Activated CD4-positive, alpha-beta T cell treated with anti-CD3 and anti-CD28 coated beads, Interleukin-2, amount 50 U/mL, for 1 hour (primary cell): ENCODE measurements around the gene TRPM3.

Source experiments
- DNase-seq: peaks from one replicate; pipeline ENCODE4 v3.0.0-alpha.2; 2020

Gene TRPM3

DNA sequence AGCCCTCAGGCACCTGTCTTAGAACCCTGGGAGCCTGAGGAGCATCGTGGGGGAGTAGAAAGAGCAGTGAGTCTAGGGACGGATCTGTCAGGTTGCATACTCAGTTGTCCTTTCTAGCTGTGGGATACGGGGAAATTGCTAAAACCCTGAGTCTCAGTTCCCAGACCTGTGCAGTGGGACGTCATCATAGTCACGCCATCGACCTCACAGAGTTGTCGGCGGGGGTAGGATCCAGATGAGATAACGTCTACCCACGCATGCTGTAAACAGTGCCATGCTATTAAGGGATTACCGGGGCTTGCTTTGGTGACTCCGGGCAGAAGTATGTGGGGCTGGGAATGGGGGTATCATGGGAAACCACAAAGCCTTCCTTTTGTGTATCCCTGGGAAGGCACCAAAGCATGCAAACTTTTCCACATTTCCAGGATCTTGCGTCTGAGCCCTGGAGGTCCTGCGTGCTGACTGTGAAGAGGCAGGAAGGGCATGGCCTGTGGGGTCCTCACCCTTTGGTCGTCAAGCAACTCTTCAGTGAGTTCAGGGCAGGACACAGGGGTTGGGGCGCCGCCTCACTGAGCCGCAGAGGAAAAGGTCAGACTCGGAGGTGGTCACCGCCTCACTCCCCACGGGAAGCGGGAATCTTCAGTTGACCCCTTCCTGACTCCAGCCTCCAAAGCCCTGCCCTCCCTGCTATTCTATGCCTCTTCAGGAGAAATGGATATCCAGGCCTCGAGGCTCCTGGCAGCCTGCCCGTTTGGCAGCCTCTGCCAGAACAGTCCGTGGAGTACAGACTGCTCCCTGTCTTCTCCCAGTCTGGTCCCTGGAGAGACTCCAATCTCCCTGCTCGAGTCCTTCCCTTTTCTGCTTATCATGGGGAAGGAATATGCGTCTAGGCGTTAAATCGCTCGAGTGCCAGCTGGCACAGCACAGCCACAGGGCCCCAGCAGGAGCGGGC is 520.1 kb downstream of the TRPM3 start:
- no peak for DNase-seq

DNA sequence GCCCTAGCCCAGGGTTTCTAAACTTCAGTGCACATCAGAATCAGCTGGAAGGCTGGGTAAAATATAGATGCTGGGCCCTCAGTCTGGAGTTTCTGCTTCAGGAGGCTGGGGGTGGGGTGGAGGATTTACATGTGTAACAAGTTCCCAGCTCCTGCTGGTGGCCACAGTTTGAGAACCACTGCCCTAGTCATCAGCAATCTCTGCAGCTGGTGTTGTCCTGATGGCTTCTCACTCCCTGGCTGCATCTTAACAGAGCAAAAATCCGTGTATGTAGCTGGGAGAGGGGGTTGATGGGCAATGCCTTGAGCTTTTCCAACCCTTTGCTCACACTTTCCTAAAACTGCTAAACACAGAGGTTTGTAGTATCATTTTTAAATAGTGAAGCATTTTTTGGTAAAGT is 520.9 kb downstream of the TRPM3 start:
- DNase-seq = no peak

DNA sequence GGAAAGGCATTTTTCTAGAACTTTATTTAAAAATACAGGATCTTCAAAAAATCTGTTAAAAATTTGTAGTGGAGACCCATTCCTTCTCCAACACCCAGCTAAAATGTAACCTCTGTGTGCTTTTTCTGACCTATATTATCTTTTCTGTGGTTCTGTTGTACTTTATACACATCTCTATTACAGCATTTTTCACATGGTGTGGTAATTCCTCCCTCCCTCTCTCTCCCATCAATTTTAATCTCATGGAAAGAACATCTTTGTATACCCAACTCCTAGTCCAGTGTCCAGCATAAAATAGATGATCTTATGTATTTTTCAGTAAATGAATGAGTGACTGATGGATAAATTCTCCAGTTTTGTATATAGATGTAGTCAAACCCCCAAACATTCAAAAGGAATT is 523.5 kb downstream of the TRPM3 start:
- DNase-seq = no peak

DNA sequence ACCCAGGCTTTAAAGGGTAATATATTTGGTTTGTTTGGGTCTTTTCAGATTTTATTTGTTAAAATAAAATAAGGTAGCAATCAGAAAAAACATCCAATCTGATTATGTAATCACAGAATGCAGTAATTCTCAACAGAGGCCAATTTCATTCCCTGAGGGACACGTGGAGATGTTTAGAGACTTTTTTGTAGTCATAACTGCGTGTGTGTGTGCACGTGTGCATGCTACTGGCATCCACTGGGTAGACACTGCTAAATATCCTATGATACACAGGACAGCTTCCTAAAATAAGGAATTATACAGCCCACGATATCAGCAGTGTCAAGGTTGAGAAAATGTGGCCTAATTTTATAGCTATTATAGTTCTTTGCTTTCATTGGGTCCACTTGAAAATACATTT is 526.2 kb downstream of the TRPM3 start:
- no peak for DNase-seq

DNA sequence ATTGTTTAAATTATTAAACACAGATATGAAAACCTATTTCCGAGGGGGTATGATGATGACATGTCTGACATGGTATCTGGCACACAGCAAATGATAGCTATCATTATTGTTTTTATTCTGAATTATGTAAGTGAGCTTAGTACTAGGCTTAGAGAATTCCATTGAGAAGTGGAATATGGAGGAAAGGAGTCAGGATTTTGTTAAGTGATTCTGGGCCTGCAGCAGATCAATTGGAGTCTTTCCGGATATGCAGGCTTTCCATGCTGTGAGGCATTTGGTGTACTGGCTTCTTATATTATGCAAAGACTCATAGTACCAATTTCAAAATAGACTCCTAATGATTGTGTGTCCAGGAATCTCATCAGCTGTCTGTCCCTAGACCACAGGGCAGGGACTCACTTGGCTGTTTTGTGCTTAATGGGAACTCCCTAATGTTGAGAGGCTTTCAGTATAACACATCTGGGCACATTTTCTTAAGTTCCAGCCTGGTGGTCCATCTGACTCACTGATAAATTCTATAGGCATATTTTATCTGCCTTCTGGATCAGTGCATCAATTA is 527.0 kb downstream of the TRPM3 start:
- no peak for DNase-seq

DNA sequence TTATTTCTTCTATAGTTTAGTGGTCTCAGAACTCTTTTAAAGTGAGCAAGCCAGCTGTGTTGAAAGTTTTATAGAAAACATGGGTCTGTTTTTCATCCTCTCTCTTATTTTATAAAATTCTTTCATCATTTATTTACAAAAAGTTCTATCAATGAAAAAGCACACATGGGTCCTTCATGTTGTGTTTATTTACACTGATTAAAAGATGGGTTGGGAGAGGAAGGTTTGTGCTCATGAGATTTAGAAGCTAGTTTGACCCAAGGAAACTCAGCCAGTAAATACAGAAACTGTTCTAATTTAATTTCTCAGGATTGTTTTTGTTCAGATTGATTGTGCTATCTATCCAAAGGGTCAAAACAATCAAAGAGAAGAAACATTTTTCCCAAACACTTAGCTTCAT is 528.2 kb downstream of the TRPM3 start:
- DNase-seq = no peak

DNA sequence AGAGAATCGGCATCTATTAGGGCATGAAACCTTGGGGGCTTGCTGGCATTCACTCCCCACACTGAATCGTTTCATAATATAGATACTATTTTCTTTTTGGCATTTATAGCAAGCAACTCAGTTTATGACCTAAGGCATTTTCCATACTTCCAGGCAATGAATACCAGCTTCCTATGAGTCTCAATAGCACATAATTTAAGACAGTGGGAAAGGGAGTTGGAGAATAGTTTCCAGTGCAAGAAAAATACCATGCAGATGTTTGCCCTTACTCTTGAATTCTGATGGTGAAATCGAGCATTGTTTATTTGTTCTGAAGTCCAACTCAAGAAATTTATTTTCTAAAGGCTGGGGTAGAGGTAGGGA is 531.1 kb downstream of the TRPM3 start:
- DNase-seq = no peak

DNA sequence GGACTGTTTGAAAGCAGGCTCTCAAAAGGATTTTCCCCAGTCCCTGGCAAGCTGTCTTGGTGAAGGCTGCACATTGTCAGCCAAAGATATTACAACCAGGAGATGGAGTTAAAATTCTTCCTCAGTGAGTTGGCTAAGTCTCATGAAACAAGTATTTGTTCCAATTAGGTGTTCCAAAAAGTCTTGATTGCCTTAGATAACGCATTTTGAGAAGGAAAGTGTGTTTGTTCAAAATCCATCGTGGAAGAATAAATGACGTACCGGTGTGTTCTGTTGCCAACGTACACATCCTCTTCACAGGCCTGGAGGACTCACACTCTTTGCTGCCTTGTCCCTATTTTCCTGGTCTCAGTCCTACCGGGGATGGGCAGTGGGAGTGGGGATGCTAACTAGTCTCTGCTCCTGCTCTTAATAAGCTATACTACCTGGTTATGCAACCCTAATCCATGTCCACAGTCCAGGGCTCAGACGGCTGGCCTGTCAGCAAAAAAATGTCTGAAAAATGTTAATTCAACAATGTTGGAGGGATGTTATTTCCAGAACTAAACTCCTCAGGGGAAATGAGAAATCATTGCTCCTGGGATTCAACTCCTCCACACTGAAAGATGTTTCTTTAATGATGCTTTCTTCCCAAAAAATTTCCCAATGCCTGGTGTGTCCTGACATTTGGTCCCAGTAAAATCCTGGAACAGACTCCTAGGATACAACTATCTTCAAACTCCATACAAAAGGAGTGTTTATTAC is 531.7 kb downstream of the TRPM3 start:
- DNase-seq = no peak

DNA sequence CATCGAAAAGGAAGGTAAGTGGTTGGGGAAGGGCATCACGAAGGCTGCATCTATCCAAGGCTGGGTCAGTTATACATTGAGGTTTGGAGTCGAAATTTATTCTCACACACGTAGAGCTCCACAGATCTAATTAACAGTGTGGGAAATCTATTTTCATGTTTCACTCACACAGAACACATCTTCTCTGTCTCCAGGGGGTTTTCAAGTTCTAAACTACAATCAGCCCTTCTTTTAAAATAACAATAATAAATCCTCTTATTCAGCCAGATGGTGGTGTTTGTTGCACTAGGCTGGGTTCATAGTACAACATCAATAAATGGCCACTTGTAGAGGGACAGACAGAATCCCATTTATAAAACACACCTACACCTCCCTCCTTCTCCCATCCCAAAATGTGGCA is 532.4 kb downstream of the TRPM3 start:
- DNase-seq = no peak

DNA sequence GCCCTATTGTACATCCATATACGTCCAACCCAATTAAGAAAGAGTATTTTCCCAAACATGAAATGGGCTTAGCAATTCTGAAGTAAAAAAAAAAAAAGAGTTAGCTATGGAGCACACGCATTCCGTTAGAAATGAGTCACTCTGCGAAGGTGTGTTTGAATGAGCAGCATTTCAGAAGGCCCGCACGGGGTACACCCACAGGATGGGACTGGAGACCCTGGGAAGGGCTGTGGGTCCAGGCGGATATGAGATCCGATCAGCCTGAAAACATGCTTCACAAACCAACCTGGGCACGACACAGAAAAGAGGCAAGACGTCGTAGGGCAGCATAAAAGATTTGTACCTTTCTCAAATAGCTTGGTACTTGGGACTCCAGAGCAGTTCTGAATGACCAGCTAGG is 533.0 kb downstream of the TRPM3 start:
- DNase-seq = no peak

DNA sequence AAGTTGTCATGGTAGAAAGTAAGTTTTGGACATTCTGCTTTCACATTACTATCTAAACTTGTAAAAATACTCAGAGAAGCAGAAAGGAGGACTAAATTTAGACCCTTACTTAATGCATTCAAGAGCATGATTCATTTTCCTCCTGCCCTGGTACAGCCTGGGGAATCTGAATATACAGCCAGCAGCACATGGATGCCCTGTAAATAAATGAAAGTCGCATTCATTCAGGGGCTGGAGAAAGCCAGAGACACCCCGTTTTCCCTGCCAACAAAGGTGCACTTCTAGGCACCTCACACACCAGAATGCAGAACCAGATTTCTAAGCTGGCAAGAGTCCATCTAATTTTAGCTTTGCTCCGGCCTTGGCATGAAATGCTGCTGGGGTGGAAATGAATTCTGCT is 534.2 kb downstream of the TRPM3 start:
- no peak for DNase-seq

DNA sequence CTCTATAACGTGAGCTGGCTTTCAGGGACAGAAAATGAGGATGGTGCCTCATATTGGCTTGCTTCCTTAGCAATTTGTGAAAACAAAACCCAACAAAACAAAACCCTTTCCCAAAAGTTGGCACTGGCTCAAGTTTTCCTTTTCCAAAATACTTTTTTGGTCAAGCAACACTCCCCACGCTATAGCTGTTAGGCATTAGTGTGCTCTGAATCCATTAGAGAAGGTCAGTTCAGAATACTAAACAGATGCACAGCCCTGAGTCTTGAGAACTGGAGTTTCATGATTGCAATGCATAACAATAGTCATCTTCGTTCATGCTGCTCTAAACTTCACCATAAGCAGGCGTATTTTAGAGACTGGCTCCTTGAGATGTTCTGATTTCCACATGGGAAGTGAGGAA is 534.9 kb downstream of the TRPM3 start:
- DNase-seq = no peak

DNA sequence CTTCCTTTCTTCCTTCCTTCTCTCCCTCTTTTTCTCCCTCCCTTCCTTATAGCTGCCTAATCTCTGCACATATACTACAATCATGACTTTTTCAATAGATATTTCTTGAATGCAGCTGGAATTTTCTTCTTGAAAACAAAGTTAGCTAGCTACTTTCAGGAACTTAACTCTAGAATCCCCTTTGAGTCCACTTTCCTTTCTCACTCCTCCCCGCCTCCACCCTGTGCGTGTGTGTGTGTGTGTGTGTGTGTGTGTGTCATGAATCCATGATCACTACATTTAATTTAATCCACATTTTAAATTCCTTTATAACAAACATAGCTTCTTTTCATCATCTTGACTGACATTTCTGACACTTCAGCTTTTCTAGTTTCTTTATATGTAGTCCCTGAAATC is 539.5 kb downstream of the TRPM3 start:
- no peak for DNase-seq

DNA sequence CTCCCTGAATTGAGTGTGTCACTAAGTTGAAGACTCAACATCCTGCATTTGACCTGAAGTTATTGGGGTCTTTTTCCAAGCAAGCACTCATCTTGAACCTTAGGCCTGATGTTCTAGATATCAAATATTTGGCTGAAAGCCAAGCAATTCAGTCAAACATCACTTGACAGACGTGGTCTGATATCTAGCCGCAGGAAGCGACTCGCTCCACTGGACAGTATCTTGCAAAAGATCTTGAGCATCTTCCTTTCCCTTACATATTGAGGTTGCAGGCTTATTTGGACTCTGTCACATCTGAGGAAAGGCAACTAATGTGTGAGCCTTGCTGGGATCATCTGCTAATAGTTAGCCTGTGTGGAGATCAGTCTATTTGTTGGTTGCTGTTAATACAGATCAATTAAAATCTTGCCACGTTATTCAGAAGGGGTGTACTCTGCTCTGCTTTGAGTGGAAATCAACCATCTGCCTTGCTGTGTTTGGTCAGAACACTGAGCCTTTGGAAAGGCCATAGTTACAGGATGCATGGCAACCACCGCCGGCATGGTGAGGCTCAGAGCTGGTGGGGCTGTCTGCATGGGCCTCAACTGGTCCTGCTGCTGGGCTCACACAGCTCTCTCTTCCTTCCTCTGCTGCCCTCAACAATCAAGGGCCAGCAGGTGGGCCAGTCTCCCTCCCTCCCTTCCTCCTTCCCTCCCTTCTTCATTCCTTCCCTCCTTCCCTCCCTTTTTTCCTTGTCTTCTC is 540.0 kb downstream of the TRPM3 start:
- no peak for DNase-seq

DNA sequence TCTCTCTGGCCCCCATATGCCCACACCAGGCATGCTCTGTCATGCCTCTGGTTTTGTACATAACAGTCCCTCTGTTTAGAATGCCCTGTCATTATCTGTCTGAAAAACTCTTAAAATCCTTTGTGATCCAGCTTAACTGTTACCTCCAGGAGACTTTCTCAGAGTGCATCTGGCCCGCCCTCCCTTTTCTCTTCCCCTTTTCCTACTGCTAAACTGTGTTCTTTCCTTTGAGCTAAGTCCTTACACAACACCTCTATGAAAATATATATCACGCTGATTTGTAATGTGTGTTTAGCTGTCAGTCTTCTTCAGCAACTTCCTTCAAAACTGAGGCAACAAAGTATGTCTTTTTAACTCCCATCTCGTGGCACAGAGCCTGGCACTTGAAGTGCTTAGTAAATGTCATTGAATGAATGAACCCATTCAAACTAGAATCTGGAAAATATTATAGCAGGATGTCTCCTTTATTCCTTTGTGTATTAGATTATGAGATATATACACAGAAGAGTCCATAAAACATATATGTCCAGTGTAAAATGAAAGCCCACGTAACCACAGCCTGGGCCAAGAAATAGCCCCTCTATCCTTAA is 540.7 kb downstream of the TRPM3 start:
- no peak for DNase-seq

DNA sequence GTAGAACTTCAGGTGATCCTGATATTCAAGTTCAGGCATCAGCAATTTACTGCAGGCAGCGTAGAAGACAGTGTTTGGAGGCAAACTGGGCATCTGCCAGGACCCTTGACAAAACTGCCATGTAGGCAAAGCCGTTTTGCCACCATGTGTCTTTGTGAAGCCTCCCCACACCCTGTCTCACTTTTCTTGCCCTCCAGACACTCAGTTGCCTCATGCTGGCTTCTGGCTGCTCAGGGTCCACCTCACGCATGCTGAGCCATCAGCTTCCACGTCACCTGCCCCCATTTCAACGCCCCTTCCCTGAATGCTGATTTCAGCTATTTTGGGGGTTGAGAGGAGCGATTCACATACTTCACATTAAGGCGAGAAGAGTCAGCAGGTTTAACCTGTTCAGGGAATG is 541.7 kb downstream of the TRPM3 start:
- DNase-seq = no peak

DNA sequence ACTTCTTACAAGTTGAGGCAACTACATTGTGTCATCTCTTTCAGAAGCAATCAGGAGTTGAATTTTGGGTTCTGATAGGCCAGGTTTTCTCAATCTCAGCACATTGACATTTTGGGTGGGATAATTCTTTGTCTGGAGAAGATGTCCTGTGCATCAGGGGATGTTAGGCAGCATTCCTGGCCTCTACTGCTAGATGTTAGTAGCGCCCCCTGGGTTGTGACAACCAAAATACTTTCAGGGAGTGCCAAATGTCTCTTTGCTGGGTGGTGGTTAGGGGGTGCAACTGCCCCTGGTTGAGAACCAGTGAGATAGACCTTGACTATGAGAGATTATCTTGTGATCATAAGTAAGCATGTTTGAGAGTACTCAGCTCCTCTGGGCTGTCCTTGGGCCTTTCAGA is 542.7 kb downstream of the TRPM3 start:
- DNase-seq = no peak

DNA sequence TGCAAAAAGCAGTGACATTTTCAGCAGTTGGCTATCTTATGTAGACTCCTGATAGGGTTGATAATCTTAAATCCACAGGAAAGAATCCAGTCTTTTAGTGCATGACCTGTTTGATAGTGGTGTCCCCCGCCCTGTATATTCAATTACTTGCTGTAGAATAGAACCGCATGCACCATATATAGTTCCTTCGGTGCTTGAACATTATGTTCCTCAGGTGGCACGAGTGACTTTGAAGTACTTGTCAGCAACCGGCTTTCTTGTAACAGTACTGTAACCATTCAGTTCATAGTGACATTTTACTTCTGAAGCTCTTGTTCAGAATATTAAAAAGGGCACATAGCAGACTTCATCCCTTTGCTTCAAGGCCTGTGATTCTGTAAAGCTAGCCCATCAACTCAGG is 543.8 kb downstream of the TRPM3 start:
- no peak for DNase-seq

DNA sequence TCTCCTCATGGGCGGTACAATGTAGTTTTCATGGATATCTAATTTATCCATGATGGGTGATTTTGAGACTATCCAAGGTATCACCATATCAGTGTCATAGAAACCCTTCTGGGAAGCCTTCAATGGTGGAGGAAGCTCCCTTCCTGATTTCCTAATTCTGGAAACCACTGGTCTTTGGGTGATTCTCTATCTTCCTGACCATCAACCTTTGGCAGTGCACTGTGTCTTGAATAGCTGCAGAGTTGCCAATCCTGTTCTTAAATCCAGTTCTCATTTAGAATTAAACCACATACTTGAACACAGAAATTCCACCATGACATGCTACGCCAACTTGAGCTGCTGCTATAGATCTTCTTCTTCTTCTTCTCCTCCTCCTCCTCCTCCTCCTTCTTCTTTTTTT is 545.3 kb downstream of the TRPM3 start:
- no peak for DNase-seq

DNA sequence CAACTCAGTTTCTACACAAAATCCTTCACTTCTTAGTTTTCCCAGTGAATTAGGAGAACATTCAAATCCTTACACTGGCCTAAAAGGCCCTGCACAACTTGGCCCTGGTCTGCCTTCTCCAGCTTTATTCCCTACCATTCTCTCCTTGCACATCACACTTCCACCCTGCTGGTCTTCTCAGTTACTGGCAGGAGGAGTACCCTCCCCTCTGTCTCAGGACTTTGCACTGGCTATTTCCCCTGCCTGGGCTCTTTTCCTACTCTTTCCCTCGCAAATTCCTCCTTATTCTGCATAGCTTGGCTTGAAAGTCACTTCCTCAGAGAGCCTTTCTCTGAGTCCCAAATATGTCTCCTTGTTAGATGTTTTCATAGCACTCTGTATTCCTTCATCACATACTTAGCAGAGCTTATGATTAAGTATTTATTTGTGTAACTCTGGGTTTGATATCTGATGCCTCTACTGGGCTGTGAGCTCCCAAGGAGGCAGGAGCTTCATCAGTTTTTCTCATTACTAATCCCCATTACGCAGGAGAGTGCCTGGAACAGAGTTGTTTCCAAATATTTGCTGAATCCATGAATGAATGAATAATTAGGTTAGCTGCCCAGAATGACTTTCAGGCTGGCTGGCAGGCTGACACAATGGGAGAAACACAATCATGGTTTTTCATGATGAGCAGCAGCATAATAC is 547.1 kb downstream of the TRPM3 start:
- no peak for DNase-seq

DNA sequence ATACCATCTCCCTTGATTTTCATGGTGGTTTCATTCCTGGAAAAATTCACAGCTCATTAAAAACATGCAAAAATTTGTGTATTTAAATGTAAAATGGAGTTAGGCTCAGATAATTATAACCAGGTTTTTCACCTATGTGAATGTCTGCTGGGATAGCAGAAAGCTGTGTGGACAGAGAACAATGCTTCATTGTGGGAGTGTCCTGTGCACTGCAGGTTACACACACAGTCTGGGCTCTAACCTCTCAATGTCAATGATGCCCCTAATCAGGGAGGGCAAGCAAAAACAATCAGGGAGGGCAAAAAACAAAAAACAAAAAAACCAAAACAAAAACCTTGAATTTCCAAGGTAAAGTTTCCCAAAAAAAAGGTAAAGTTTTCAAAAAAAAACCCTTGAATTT is 548.1 kb downstream of the TRPM3 start:
- DNase-seq = no peak

DNA sequence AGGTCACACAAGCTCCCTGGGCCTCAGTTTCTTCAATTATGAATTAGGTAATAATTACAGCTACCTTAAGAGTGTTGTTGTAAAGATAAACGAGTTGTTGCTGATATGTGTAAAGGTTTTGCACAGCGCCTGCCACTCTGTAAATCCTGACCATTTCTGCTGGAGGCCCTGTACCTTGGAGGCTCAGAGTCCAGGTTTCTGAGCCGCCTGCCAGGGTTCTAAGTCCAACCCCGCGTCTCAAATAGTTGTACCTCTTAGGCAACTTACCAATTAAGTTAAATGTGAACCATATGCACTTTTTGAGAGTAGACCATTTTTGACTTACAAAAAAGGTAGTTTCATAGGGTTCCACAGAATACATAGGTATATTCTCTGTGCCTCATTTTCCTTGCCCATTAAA is 550.2 kb downstream of the TRPM3 start:
- no peak for DNase-seq
